C4-2B (cell line): ENCODE data around the gene TEDC2.

ENCODE experiments used
- ZFX ChIP-seq: fragments of 450-650 bp; IDR thresholded peaks from 2 replicates; pipeline ENCODE4 v1.6.1; 2017
- TF ChIP-seq, protein P1 (sequence below): fragments of 450-650 bp; conservative IDR thresholded peaks from 2 replicates; pipeline ENCODE4 v1.5.1; 2017; ENCODE audit warnings: mild to moderate bottlenecking

GRCh38 chr16:2483939-2484897 lies 24.3 kb downstream of the TEDC2 start:
- TF ChIP-seq, protein P1, sequence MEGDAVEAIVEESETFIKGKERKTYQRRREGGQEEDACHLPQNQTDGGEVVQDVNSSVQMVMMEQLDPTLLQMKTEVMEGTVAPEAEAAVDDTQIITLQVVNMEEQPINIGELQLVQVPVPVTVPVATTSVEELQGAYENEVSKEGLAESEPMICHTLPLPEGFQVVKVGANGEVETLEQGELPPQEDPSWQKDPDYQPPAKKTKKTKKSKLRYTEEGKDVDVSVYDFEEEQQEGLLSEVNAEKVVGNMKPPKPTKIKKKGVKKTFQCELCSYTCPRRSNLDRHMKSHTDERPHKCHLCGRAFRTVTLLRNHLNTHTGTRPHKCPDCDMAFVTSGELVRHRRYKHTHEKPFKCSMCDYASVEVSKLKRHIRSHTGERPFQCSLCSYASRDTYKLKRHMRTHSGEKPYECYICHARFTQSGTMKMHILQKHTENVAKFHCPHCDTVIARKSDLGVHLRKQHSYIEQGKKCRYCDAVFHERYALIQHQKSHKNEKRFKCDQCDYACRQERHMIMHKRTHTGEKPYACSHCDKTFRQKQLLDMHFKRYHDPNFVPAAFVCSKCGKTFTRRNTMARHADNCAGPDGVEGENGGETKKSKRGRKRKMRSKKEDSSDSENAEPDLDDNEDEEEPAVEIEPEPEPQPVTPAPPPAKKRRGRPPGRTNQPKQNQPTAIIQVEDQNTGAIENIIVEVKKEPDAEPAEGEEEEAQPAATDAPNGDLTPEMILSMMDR, result no peak
- TF ChIP-seq ZFX, result no peak
